Stimulated activated effector memory CD8-positive, alpha-beta T cell treated with anti-CD3 and anti-CD28 coated beads, Interleukin-12 subunit alpha, Interleukin-12 subunit beta, amount 100 ng/mL, for 72 hours (primary cell): ENCODE measurements around the gene COL11A1.
"Not testable (repeated sequence)": the region's sequence is repeated elsewhere in the genome, so short reads cannot be mapped to it uniquely, and the experiment has no call there.

ENCODE experiments used
- ATAC-seq: fragments of 150-1000 bp; cut with Tn5 transposase; 2 replicates; pipeline ENCODE4 v1.10.0; 2021
- DNase-seq, 2 donors: peaks; one replicate each; pipeline ENCODE4 v3.0.0; 2021 to 2022; ENCODE audit warnings: low spot score in 2 of 2
- H3K27ac Mint-ChIP-seq: one replicate; pipeline ENCODE4 v1.8.0; 2022; ENCODE audit warnings: mild to moderate bottlenecking, mixed read lengths
- H3K36me3 Mint-ChIP-seq: one replicate; pipeline ENCODE4 v1.8.0; 2022; ENCODE audit warnings: mild to moderate bottlenecking, mixed read lengths
- H3K4me1 Mint-ChIP-seq: one replicate; pipeline ENCODE4 v1.8.0; 2022; ENCODE audit warnings: mixed read lengths
- H3K4me3 Mint-ChIP-seq: one replicate; pipeline ENCODE4 v1.8.0; 2022; ENCODE audit warnings: mild to moderate bottlenecking, mixed read lengths
- H3K9me3 Mint-ChIP-seq: one replicate; pipeline ENCODE4 v1.8.0; 2022; ENCODE audit warnings: mixed read lengths

COL11A1 gene

GRCh38 chr1:103002005-103002404, 106.3 kb downstream of the COL11A1 start:
- Mint-ChIP-seq H3K27ac (no peak overlapping the region), H3K4me1 (no peaks in the 10 kb centered on the region), H3K9me3 (peaks cover 8% of the 10 kb centered on the region), H3K4me3 (no peak overlapping the region), H3K36me3 (no peaks in the 10 kb centered on the region)
- no peak for DNase-seq
- ATAC-seq = no peak

- no peaks in the 10 kb centered on the region for H3K4me1 Mint-ChIP-seq
- no peak overlapping the region for H3K27ac Mint-ChIP-seq
- DNase-seq (no peak), ATAC-seq (no peak)
- no peaks in the 10 kb centered on the region for H3K36me3 Mint-ChIP-seq
- H3K4me3 Mint-ChIP-seq = no peak overlapping the region
- H3K9me3 Mint-ChIP-seq = no peaks in the 10 kb centered on the region
These were observed 129.4 kb downstream of the COL11A1 start for GRCh38 chr1:102978874-102979273.

GRCh38 chr1:102977292-102977691, 131.0 kb downstream of the COL11A1 start:
- H3K4me3 Mint-ChIP-seq = no peak overlapping the region
- no peak overlapping the region for H3K27ac Mint-ChIP-seq
- ATAC-seq = no peak
- H3K36me3 Mint-ChIP-seq = no peaks in the 10 kb centered on the region
- H3K9me3 Mint-ChIP-seq = no peaks in the 10 kb centered on the region
- no peak for DNase-seq
- no peaks in the 10 kb centered on the region for H3K4me1 Mint-ChIP-seq

GRCh38 chr1:102970496-102971078, 137.7 kb downstream of the COL11A1 start:
- Mint-ChIP-seq H3K27ac (no peak overlapping the region), H3K36me3 (no peaks in the 10 kb centered on the region), H3K9me3 (peaks cover 3% of the 10 kb centered on the region), H3K4me3 (no peak overlapping the region), H3K4me1 (no peaks in the 10 kb centered on the region)
- no peak for DNase-seq
- no peak for ATAC-seq

GRCh38 chr1:102967786-102968185, 140.5 kb downstream of the COL11A1 start:
- ATAC-seq = no peak
- no peaks in the 10 kb centered on the region for H3K4me1 Mint-ChIP-seq
- DNase-seq = no peak
- H3K36me3 Mint-ChIP-seq = no peaks in the 10 kb centered on the region
- peaks cover 3% of the 10 kb centered on the region for H3K9me3 Mint-ChIP-seq
- H3K4me3 Mint-ChIP-seq = no peak overlapping the region
- no peak overlapping the region for H3K27ac Mint-ChIP-seq

- H3K36me3 Mint-ChIP-seq = no peaks in the 10 kb centered on the region
These were observed 146.8 kb downstream of the COL11A1 start for GRCh38 chr1:102961549-102961948.

GRCh38 chr1:102954576-102954975, 153.7 kb downstream of the COL11A1 start:
- H3K9me3 Mint-ChIP-seq = peaks cover 16% of the 10 kb centered on the region
- H3K4me3 Mint-ChIP-seq = no peak overlapping the region
- ATAC-seq (no peak), DNase-seq (no peak)
- H3K36me3 Mint-ChIP-seq = no peaks in the 10 kb centered on the region
- H3K4me1 Mint-ChIP-seq = no peaks in the 10 kb centered on the region
- no peak overlapping the region for H3K27ac Mint-ChIP-seq

More at GRCh38 chr1:102961549-102961948, 146.8 kb downstream of the COL11A1 start:
- H3K4me1 Mint-ChIP-seq = no peaks in the 10 kb centered on the region
- ATAC-seq (no peak), DNase-seq (no peak)
- H3K9me3 Mint-ChIP-seq = peaks cover 14% of the 10 kb centered on the region
- no peak overlapping the region for H3K27ac Mint-ChIP-seq
- H3K4me3 Mint-ChIP-seq = no peak overlapping the region

GRCh38 chr1:102952400-102952799, 155.9 kb downstream of the COL11A1 start:
- Mint-ChIP-seq H3K9me3 (peaks cover 11% of the 10 kb centered on the region), H3K4me1 (no peaks in the 10 kb centered on the region), H3K27ac (no peak overlapping the region)

GRCh38 chr1:102942324-102942723, 166.0 kb downstream of the COL11A1 start:
- Mint-ChIP-seq H3K9me3 (peaks cover 10% of the 10 kb centered on the region), H3K36me3 (no peaks in the 10 kb centered on the region), H3K4me3 (no peak overlapping the region), H3K4me1 (no peaks in the 10 kb centered on the region), H3K27ac (no peak overlapping the region)
- DNase-seq = no peak
- no peak for ATAC-seq

More at GRCh38 chr1:102952400-102952799, 155.9 kb downstream of the COL11A1 start:
- H3K36me3 Mint-ChIP-seq = no peaks in the 10 kb centered on the region
- DNase-seq (no peak), ATAC-seq (no peak)
- H3K4me3 Mint-ChIP-seq = no peak overlapping the region

- no peak for ATAC-seq
- Mint-ChIP-seq H3K4me1 (no peaks in the 10 kb centered on the region), H3K27ac (no peak overlapping the region), H3K9me3 (peaks cover 10% of the 10 kb centered on the region), H3K4me3 (no peak overlapping the region), H3K36me3 (no peaks in the 10 kb centered on the region)
- no peak for DNase-seq
These were observed 166.9 kb downstream of the COL11A1 start for GRCh38 chr1:102941366-102941947.

- H3K4me3 Mint-ChIP-seq = no peak overlapping the region
- no peak for DNase-seq
- no peak overlapping the region for H3K27ac Mint-ChIP-seq
- H3K36me3 Mint-ChIP-seq = no peaks in the 10 kb centered on the region
- no peaks in the 10 kb centered on the region for H3K4me1 Mint-ChIP-seq
- ATAC-seq = no peak
- H3K9me3 Mint-ChIP-seq = peaks cover 5% of the 10 kb centered on the region
These were observed 170.9 kb downstream of the COL11A1 start for GRCh38 chr1:102937401-102937800.

- not testable (repeated sequence) for H3K4me3 Mint-ChIP-seq, DNase-seq, ATAC-seq, H3K4me1 Mint-ChIP-seq, H3K27ac Mint-ChIP-seq, H3K36me3 Mint-ChIP-seq, H3K9me3 Mint-ChIP-seq
These were observed 175.0 kb downstream of the COL11A1 start for GRCh38 chr1:102933362-102933761.

- Mint-ChIP-seq H3K27ac (no peak overlapping the region), H3K36me3 (no peaks in the 10 kb centered on the region), H3K4me3 (no peak overlapping the region), H3K9me3 (peaks cover 2% of the 10 kb centered on the region), H3K4me1 (no peaks in the 10 kb centered on the region)
- DNase-seq (no peak), ATAC-seq (no peak)
These were observed 188.7 kb downstream of the COL11A1 start for GRCh38 chr1:102919659-102920058.

GRCh38 chr1:102901996-102902395, 206.3 kb downstream of the COL11A1 start:
- Mint-ChIP-seq H3K27ac (no peak overlapping the region), H3K4me3 (no peak overlapping the region), H3K36me3 (no peaks in the 10 kb centered on the region), H3K9me3 (peaks cover 3% of the 10 kb centered on the region), H3K4me1 (no peaks in the 10 kb centered on the region)
- ATAC-seq = no peak
- DNase-seq = no peak

- DNase-seq = no peak
- no peaks in the 10 kb centered on the region for H3K4me1 Mint-ChIP-seq
- no peak overlapping the region for H3K4me3 Mint-ChIP-seq
- H3K36me3 Mint-ChIP-seq = no peaks in the 10 kb centered on the region
- peaks cover 3% of the 10 kb centered on the region for H3K9me3 Mint-ChIP-seq
- ATAC-seq = no peak
- H3K27ac Mint-ChIP-seq = no peak overlapping the region
These were observed 208.4 kb downstream of the COL11A1 start for GRCh38 chr1:102899935-102900334.

GRCh38 chr1:102897557-102897956, 210.8 kb downstream of the COL11A1 start:
- DNase-seq = no peak
- ATAC-seq = no peak

More at GRCh38 chr1:102897557-102897956, 210.8 kb downstream of the COL11A1 start:
- Mint-ChIP-seq H3K9me3 (peaks cover 3% of the 10 kb centered on the region), H3K4me3 (no peak overlapping the region), H3K27ac (no peak overlapping the region), H3K36me3 (no peaks in the 10 kb centered on the region), H3K4me1 (no peaks in the 10 kb centered on the region)
